ENCODE results near the gene FBXL17.

The FBXL17 gene

GRCh38 chr5:108366500-108366899 lies 15.4 kb downstream of the FBXL17 start:
- Histone ChIP-seq H3K9ac (ENCODE audit: low read length) (no peak overlapping the region), H2AFZ (ENCODE audit: low read depth, low read length) (no peak overlapping the region), H3K27ac (ENCODE audit: low read length) (no peak overlapping the region), H3K36me3 (replicated peaks; ENCODE audit: low read depth, low read length) (no peaks in the 10 kb centered on the region), H3K4me2 (ENCODE audit: low read length) (no peak overlapping the region), H4K20me1 (ENCODE audit: insufficient read depth, low read length) (no peaks in the 10 kb centered on the region), H3K27me3 (ENCODE audit: low read depth, low read length) (no peaks in the 10 kb centered on the region), H3K79me2 (ENCODE audit: low read length) (no peaks in the 10 kb centered on the region), H3K9me3 (ENCODE audit: insufficient read depth, low read length) (no peaks in the 10 kb centered on the region), H3K4me1 (ENCODE audit: low read length) (no peaks in the 10 kb centered on the region), H3K4me3 (ENCODE audit: low read length) (no peak overlapping the region)
- TF ChIP-seq CTCF (IDR thresholded peaks at IDR 0.05; ENCODE audit: low read depth, low read length), result no peak
- TF ChIP-seq EZH2phosphoT487 (IDR thresholded peaks at IDR 0.05; ENCODE audit: low read depth), result no peak

GRCh38 chr5:108361771-108362170 lies 20.1 kb downstream of the FBXL17 start:
- TF ChIP-seq CTCF (IDR thresholded peaks at IDR 0.05; ENCODE audit: low read depth, low read length), result no peak
- no peak for TF ChIP-seq EZH2phosphoT487 (IDR thresholded peaks at IDR 0.05; ENCODE audit: low read depth)
- H3K36me3 ChIP-seq (replicated peaks; ENCODE audit: low read depth, low read length), result no peaks in the 10 kb centered on the region
- H3K9me3 ChIP-seq (ENCODE audit: insufficient read depth, low read length), result no peaks in the 10 kb centered on the region
- no peak overlapping the region for H2AFZ ChIP-seq (ENCODE audit: low read depth, low read length)
- peaks cover 6% of the 10 kb centered on the region; the same call in 1 of the 2 replicates for H3K4me1 ChIP-seq (ENCODE audit: low read length)
- H4K20me1 ChIP-seq (ENCODE audit: insufficient read depth, low read length), result no peaks in the 10 kb centered on the region
- no peaks in the 10 kb centered on the region for H3K79me2 ChIP-seq (ENCODE audit: low read length)
- no peak overlapping the region for H3K9ac ChIP-seq (ENCODE audit: low read length)
- H3K27me3 ChIP-seq (ENCODE audit: low read depth, low read length), result no peaks in the 10 kb centered on the region
- H3K4me3 ChIP-seq (ENCODE audit: low read length), result no peak overlapping the region
- H3K4me2 ChIP-seq (ENCODE audit: low read length), result no peak overlapping the region
- H3K27ac ChIP-seq (ENCODE audit: low read length), result no peak overlapping the region

GRCh38 chr5:108361239-108361638 lies 20.7 kb downstream of the FBXL17 start:
- H4K20me1 ChIP-seq (ENCODE audit: insufficient read depth, low read length), result no peaks in the 10 kb centered on the region
- no peak for TF ChIP-seq CTCF (IDR thresholded peaks at IDR 0.05; ENCODE audit: low read depth, low read length)
- TF ChIP-seq EZH2phosphoT487 (IDR thresholded peaks at IDR 0.05; ENCODE audit: low read depth), result no peak

GRCh38 chr5:108360280-108360679 lies 21.6 kb downstream of the FBXL17 start:
- H3K9me3 ChIP-seq (ENCODE audit: insufficient read depth, low read length), result no peaks in the 10 kb centered on the region
- H3K4me1 ChIP-seq (ENCODE audit: low read length), result peaks cover 6% of the 10 kb centered on the region; the same call in 1 of the 2 replicates
- no peaks in the 10 kb centered on the region for H3K36me3 ChIP-seq (replicated peaks; ENCODE audit: low read depth, low read length)
- H3K4me3 ChIP-seq (ENCODE audit: low read length), result no peak overlapping the region
- no peaks in the 10 kb centered on the region for H3K79me2 ChIP-seq (ENCODE audit: low read length)
- H3K27ac ChIP-seq (ENCODE audit: low read length), result no peak overlapping the region
- no peaks in the 10 kb centered on the region for H4K20me1 ChIP-seq (ENCODE audit: insufficient read depth, low read length)
- TF ChIP-seq EZH2phosphoT487 (IDR thresholded peaks at IDR 0.05; ENCODE audit: low read depth), result no peak
- no peak for TF ChIP-seq CTCF (IDR thresholded peaks at IDR 0.05; ENCODE audit: low read depth, low read length)
- H3K4me2 ChIP-seq (ENCODE audit: low read length), result no peak overlapping the region
- H3K9ac ChIP-seq (ENCODE audit: low read length), result no peak overlapping the region
- H2AFZ ChIP-seq (ENCODE audit: low read depth, low read length), result no peak overlapping the region
- no peaks in the 10 kb centered on the region for H3K27me3 ChIP-seq (ENCODE audit: low read depth, low read length)

More at GRCh38 chr5:108361239-108361638, 20.7 kb downstream of the FBXL17 start:
- Histone ChIP-seq H3K9me3 (ENCODE audit: insufficient read depth, low read length) (no peaks in the 10 kb centered on the region), H3K4me3 (ENCODE audit: low read length) (no peak overlapping the region), H3K27ac (ENCODE audit: low read length) (no peak overlapping the region), H3K79me2 (ENCODE audit: low read length) (no peaks in the 10 kb centered on the region), H3K4me2 (ENCODE audit: low read length) (no peak overlapping the region), H3K4me1 (ENCODE audit: low read length) (peaks cover 6% of the 10 kb centered on the region; the same call in 1 of the 2 replicates), H2AFZ (ENCODE audit: low read depth, low read length) (no peak overlapping the region), H3K36me3 (replicated peaks; ENCODE audit: low read depth, low read length) (no peaks in the 10 kb centered on the region), H3K9ac (ENCODE audit: low read length) (no peak overlapping the region), H3K27me3 (ENCODE audit: low read depth, low read length) (no peaks in the 10 kb centered on the region)

All from OCI-LY3 (cell line).